ENCODE measurements around the gene NCF4. TPM values are rescaled to one million over a fixed set of nuclear protein-coding genes. Genes with fewer than 3 reads are reported as not detected.

The NCF4 gene
- under 1 TPM; 0.37 to 0.50 TPM for total RNA-seq

GRCh38 chr22:36860821-36861659 lies at the start of gene NCF4:
Gene NCF4 (plus strand): TSS chr22:36861006. CDS start chr22:36861172, 166 bp downstream.
- Mint-ChIP-seq H3K36me3 (ENCODE audit: low read depth) (no peaks in the 10 kb centered on the region), H3K27ac (peak within 1 kb of the TSS; percentile 64), H3K4me1 (ENCODE audit: low read depth) (peaks cover 6% of the 10 kb centered on the region), H3K27me3 (ENCODE audit: low read depth) (peaks cover 2% of the 10 kb centered on the region), H3K4me3 (no peak within 1 kb of the TSS), H3K9me3 (no peaks in the 10 kb centered on the region)
- CTCF ChIA-PET: interaction anchor here (0.5 to 2.4 kb wide), 5 partner anchors 77 to 265 kb away, joined by 3 to 16 read pairs (median 4); no protein-coding TSS in a partner anchor
- intact Hi-C loops (cut with micrococcal nuclease): no loop called here
- peak; percentile 27 for DNase-seq

GRCh38 chr22:36811094-36811800 lies 49.6 kb upstream of the NCF4 start:
- intact Hi-C loops (cut with micrococcal nuclease): no loop called here
- Mint-ChIP-seq H3K4me1 (ENCODE audit: low read depth) (peaks cover 22% of the 10 kb centered on the region), H3K4me3 (no peak overlapping the region), H3K27me3 (ENCODE audit: low read depth) (peaks cover 22% of the 10 kb centered on the region), H3K9me3 (no peaks in the 10 kb centered on the region), H3K27ac (no peak overlapping the region), H3K36me3 (ENCODE audit: low read depth) (no peaks in the 10 kb centered on the region)
- CTCF ChIA-PET: no interaction called here
- no peak for DNase-seq

DNA sequence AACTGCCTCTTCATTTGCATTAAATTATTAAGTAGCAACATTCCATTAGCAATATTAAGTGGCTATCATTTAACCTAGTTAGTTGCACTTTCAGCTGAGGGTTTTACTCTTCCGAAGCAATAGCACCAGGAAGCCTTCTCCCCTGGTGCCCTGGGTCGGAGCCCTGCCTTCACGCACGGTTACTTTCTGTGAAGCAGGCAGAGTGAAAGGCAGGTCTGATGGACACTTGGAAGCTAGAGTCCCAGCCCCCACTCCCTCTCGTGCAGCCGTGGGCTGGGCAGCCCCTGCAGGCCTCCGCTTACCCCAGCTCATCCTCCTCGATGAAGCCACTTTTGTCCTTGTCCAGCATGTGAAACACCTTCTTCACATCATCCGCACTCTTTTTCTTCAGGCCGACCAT lies 46.0 kb upstream of the NCF4 start:
- DNase-seq: no peak
- Mint-ChIP-seq H3K27ac (no peak overlapping the region), H3K27me3 (ENCODE audit: low read depth) (peaks cover 41% of the 10 kb centered on the region), H3K4me1 (ENCODE audit: low read depth) (peaks cover 6% of the 10 kb centered on the region), H3K4me3 (no peak overlapping the region), H3K9me3 (no peaks in the 10 kb centered on the region), H3K36me3 (ENCODE audit: low read depth) (no peaks in the 10 kb centered on the region)
- intact Hi-C loops (cut with micrococcal nuclease): no loop called here
- CTCF ChIA-PET: no interaction called here

DNA sequence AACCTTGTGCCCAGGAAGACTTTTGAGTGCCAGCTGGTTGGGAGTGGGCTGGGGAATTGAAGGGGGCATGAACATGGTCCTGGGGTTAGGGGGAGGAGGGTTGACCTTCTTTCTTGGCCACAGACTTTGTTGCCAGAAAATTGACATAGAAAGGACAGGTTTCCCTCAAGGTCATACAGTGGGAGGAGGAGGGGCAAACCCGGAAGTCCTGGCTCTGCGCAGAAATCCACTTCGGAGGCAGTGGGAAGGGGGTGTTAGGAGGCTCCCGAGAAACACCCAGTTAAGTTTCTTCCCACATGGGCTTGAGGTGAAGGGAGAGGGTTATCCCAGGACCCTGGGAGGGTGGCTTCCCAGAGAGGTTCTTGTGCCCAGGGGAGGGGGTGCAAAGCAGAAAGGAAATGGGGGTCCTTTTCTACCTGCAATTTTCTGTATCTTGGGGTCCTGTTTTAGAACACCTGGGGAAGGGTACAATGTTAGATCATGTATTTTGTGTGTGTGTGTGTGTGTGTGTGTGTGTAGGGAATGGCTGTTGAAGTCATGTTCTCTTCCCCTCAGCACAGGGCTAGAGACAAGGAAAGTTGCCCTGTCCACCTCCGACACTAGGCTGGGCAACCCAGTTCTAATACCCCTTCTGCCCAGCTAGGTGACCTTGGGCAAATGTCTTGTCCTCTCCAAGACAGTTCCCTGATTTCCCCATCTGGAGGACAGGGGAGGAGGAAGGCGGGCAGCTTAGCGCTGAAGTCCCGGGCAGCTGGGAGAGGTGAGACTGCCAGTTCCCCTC lies 45.1 kb upstream of the NCF4 start:
- peaks cover 6% of the 10 kb centered on the region for H3K4me1 Mint-ChIP-seq (ENCODE audit: low read depth)
- DNase-seq: no peak
- intact Hi-C loops (cut with micrococcal nuclease): no loop called here
- H3K27ac Mint-ChIP-seq: no peak overlapping the region
- no peaks in the 10 kb centered on the region for H3K9me3 Mint-ChIP-seq
- no peak overlapping the region for H3K4me3 Mint-ChIP-seq
- peaks cover 41% of the 10 kb centered on the region for H3K27me3 Mint-ChIP-seq (ENCODE audit: low read depth)
- CTCF ChIA-PET: no interaction called here
- H3K36me3 Mint-ChIP-seq (ENCODE audit: low read depth): no peaks in the 10 kb centered on the region

DNA sequence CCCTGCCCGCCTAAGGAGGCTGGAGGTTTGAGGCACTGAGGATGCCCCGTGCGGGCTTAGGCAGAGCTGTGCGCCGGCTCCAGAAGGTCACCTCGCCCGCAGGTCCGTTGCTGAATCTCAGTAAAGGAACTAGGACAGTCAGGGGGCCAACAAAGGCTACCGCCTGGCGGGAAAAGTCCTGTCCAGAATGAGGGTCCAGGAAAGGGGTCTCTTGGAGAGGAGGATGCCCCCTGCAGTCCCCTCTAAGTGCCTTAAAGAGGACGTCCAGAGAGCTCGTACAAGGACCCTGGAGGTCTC lies 44.5 kb upstream of the NCF4 start:
- no peak for DNase-seq
- CTCF ChIA-PET: no interaction called here
- no peak overlapping the region for H3K4me3 Mint-ChIP-seq
- H3K36me3 Mint-ChIP-seq (ENCODE audit: low read depth): no peaks in the 10 kb centered on the region
- H3K4me1 Mint-ChIP-seq (ENCODE audit: low read depth): peaks cover 6% of the 10 kb centered on the region
- intact Hi-C loops (cut with micrococcal nuclease): no loop called here
- peaks cover 41% of the 10 kb centered on the region for H3K27me3 Mint-ChIP-seq (ENCODE audit: low read depth)
- H3K9me3 Mint-ChIP-seq: no peaks in the 10 kb centered on the region
- no peak overlapping the region for H3K27ac Mint-ChIP-seq

- no peaks in the 10 kb centered on the region for H3K36me3 Mint-ChIP-seq (ENCODE audit: low read depth)
- H3K4me3 Mint-ChIP-seq: no peak within 1 kb of the TSS
- DNase-seq: no peak
- CTCF ChIA-PET: no interaction called here
- no peak within 1 kb of the TSS for H3K27ac Mint-ChIP-seq
- peaks cover 41% of the 10 kb centered on the region for H3K27me3 Mint-ChIP-seq (ENCODE audit: low read depth)
- no peaks in the 10 kb centered on the region for H3K9me3 Mint-ChIP-seq
- peaks cover 6% of the 10 kb centered on the region for H3K4me1 Mint-ChIP-seq (ENCODE audit: low read depth)
- intact Hi-C loops (cut with micrococcal nuclease): no loop called here
These were observed 43.9 kb upstream of the NCF4 start, which contains the start of gene PVALB for GRCh38 chr22:36816636-36817524. Gene PVALB (minus strand): TSS chr22:36817035. CDS start chr22:36817005, 30 bp downstream.

- peaks cover 41% of the 10 kb centered on the region for H3K27me3 Mint-ChIP-seq (ENCODE audit: low read depth)
- H3K4me3 Mint-ChIP-seq: no peak overlapping the region
These were observed 43.3 kb upstream of the NCF4 start for GRCh38 chr22:36817525-36817848.

GRCh38 chr22:36818010-36818642 lies 42.7 kb upstream of the NCF4 start:
- Mint-ChIP-seq H3K36me3 (ENCODE audit: low read depth) (no peaks in the 10 kb centered on the region), H3K9me3 (no peaks in the 10 kb centered on the region), H3K27me3 (ENCODE audit: low read depth) (peaks cover 38% of the 10 kb centered on the region), H3K4me1 (ENCODE audit: low read depth) (peaks cover 6% of the 10 kb centered on the region), H3K27ac (no peak overlapping the region), H3K4me3 (no peak overlapping the region)
- DNase-seq: no peak
- intact Hi-C loops (cut with micrococcal nuclease): no loop called here
- CTCF ChIA-PET: interaction anchor here (0.6 kb wide), 1 partner anchor 21 kb away, joined by 4 read pairs; no protein-coding TSS in a partner anchor

More at GRCh38 chr22:36817525-36817848, 43.3 kb upstream of the NCF4 start:
- Mint-ChIP-seq H3K27ac (no peak overlapping the region), H3K4me1 (ENCODE audit: low read depth) (peaks cover 6% of the 10 kb centered on the region), H3K9me3 (no peaks in the 10 kb centered on the region), H3K36me3 (ENCODE audit: low read depth) (no peaks in the 10 kb centered on the region)
- no peak for DNase-seq
- intact Hi-C loops (cut with micrococcal nuclease): no loop called here
- CTCF ChIA-PET: no interaction called here

DNA sequence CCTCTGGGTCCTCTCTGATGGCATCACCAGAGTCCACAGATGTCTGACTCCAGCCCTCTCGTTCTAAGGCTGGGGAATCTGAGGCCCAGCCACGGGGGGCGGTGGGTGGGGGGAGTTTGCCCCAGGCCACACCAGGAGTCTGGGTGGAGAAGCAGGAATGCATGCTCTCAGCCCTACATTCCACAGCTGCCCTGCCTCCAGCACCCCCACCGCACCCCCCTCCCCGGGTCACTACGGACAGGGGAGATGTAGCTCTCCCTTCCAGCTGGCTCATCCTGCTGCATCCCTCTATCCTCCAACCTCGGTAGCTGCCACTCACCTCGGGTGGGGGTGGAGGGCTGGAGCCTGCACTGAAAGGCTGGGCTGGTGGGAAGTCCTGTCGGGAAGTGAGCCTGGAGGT lies 41.7 kb upstream of the NCF4 start:
- CTCF ChIA-PET: no interaction called here
- H3K27ac Mint-ChIP-seq: no peak overlapping the region
- intact Hi-C loops (cut with micrococcal nuclease): no loop called here
- peaks cover 33% of the 10 kb centered on the region for H3K27me3 Mint-ChIP-seq (ENCODE audit: low read depth)
- no peaks in the 10 kb centered on the region for H3K9me3 Mint-ChIP-seq
- DNase-seq: no peak
- H3K4me1 Mint-ChIP-seq (ENCODE audit: low read depth): peaks cover 6% of the 10 kb centered on the region
- no peak overlapping the region for H3K4me3 Mint-ChIP-seq
- H3K36me3 Mint-ChIP-seq (ENCODE audit: low read depth): no peaks in the 10 kb centered on the region

DNA sequence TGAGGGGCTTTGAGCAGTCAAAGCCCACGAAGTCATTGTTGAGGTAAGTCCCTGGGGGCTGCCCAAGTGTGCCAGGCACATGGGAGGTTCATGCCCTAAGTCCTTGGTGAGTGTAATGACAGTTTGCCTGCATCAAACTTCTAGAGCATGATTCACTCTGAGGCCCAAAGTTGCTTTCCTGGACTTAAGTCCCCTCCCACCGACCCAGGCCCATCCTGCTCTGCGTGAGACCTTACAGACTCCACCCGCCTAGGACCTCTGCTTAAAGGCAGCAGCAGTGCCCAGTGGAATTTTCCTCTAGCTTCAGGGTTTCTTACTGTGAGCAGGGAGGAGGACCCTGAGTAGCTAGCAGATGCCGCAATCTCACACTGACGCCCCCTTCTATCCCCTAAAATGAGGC lies 38.2 kb upstream of the NCF4 start:
- peaks cover 13% of the 10 kb centered on the region for H3K27me3 Mint-ChIP-seq (ENCODE audit: low read depth)
- CTCF ChIA-PET: no interaction called here
- no peak overlapping the region for H3K27ac Mint-ChIP-seq
- intact Hi-C loops (cut with micrococcal nuclease): no loop called here
- no peak overlapping the region for H3K4me3 Mint-ChIP-seq
- no peaks in the 10 kb centered on the region for H3K9me3 Mint-ChIP-seq
- no peaks in the 10 kb centered on the region for H3K36me3 Mint-ChIP-seq (ENCODE audit: low read depth)
- DNase-seq: no peak
- peaks cover 1% of the 10 kb centered on the region for H3K4me1 Mint-ChIP-seq (ENCODE audit: low read depth)

DNA sequence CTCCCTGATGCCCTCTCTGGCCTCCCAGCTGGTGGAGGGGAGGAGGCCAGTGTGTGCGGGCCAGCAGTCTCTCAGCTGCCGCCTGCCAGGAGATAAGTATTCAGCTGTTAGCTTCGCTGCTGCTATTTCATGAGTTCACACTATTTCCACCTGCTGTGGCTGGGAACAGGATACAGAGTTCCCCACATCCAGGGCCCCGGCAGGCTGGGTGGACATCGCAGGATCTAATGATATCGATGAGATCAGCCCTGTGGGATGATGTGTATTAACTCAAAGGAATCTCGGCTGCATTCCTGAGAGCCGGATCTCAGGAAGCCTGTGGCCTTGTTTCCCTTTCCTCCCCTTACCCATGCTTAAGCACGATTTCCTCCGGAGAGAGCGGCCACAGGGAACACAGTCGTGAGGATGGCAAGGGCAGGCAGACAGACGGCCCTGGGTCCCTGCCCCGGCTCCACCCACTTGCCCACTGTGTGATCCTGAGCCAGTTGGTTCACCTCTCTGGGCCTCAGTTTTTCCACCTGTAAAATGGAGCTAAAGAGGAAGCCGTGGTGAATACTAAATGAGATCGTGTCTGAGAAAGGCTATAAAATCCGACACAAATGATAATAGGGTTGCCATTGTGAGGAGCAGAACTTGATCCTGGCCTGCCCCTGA lies 37.5 kb upstream of the NCF4 start:
- no peaks in the 10 kb centered on the region for H3K9me3 Mint-ChIP-seq
- no peaks in the 10 kb centered on the region for H3K4me1 Mint-ChIP-seq (ENCODE audit: low read depth)
- no peaks in the 10 kb centered on the region for H3K36me3 Mint-ChIP-seq (ENCODE audit: low read depth)
- no peak overlapping the region for H3K27ac Mint-ChIP-seq
- peaks cover 7% of the 10 kb centered on the region for H3K27me3 Mint-ChIP-seq (ENCODE audit: low read depth)
- DNase-seq: no peak
- CTCF ChIA-PET: interaction anchor here (1.0 kb wide), 1 partner anchor 33 kb away, joined by 3 read pairs; no protein-coding TSS in a partner anchor
- no peak overlapping the region for H3K4me3 Mint-ChIP-seq
- intact Hi-C loops (cut with micrococcal nuclease): no loop called here
